ENCODE results near the gene MICU1.

The MICU1 gene

DNA sequence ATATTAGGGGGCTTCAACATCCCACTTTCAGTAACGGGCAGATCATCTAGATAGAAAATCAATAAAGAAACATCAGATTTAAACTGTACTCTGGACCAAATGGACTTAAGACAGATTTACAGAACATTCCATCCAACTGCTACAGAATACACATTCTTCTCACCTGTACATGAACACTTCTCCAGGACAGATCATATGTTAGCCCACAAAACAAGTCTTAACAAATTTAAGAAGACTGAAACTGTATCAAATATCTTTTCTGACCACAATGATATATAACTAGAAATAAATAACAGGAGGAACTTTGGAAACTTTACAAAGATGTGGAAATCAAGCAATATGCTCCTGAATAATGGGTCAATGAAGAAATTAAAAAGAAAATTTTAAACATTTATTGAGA lies 86.7 kb downstream of the MICU1 start:
- H3F3A ChIP-seq (ENCODE audit: insufficient read depth): no peaks in the 10 kb centered on the region
- no peak overlapping the region for H3K9ac ChIP-seq (ENCODE audit: low read length)
- no peaks in the 10 kb centered on the region for H3K27me3 ChIP-seq (ENCODE audit: low read length)
- H3K27ac ChIP-seq (ENCODE audit: low read depth, low read length): no peak overlapping the region
- no peak overlapping the region for H2AFZ ChIP-seq (ENCODE audit: low read depth, low read length, severe bottlenecking)
- H3K79me2 ChIP-seq (ENCODE audit: insufficient read depth, low read length): no peaks in the 10 kb centered on the region
- no peak overlapping the region for H3K4me2 ChIP-seq (ENCODE audit: low read depth, low read length, poor library complexity, severe bottlenecking)
- no peaks in the 10 kb centered on the region for H4K20me1 ChIP-seq (ENCODE audit: low read depth, low read length)
- H3K9me3 ChIP-seq (ENCODE audit: insufficient read depth, low read length): peaks cover 15% of the 10 kb centered on the region; the same call in 1 of the 2 replicates
- no peaks in the 10 kb centered on the region for H3K36me3 ChIP-seq (ENCODE audit: low read length)
- H3K9me2 ChIP-seq (replicated peaks; ENCODE audit: insufficient read depth, low read length): no peaks in the 10 kb centered on the region
- TF ChIP-seq EZH2phosphoT487 (conservative IDR thresholded peaks at IDR 0.05; ENCODE audit: low read length): no peak
- TF ChIP-seq, protein P1, sequence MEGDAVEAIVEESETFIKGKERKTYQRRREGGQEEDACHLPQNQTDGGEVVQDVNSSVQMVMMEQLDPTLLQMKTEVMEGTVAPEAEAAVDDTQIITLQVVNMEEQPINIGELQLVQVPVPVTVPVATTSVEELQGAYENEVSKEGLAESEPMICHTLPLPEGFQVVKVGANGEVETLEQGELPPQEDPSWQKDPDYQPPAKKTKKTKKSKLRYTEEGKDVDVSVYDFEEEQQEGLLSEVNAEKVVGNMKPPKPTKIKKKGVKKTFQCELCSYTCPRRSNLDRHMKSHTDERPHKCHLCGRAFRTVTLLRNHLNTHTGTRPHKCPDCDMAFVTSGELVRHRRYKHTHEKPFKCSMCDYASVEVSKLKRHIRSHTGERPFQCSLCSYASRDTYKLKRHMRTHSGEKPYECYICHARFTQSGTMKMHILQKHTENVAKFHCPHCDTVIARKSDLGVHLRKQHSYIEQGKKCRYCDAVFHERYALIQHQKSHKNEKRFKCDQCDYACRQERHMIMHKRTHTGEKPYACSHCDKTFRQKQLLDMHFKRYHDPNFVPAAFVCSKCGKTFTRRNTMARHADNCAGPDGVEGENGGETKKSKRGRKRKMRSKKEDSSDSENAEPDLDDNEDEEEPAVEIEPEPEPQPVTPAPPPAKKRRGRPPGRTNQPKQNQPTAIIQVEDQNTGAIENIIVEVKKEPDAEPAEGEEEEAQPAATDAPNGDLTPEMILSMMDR (IDR thresholded peaks at IDR 0.05; ENCODE audit: insufficient read depth, low read length, poor library complexity, severe bottlenecking): no peak
- H3K4me3 ChIP-seq (ENCODE audit: insufficient read depth, low read length, poor library complexity, severe bottlenecking): no peak overlapping the region

DNA sequence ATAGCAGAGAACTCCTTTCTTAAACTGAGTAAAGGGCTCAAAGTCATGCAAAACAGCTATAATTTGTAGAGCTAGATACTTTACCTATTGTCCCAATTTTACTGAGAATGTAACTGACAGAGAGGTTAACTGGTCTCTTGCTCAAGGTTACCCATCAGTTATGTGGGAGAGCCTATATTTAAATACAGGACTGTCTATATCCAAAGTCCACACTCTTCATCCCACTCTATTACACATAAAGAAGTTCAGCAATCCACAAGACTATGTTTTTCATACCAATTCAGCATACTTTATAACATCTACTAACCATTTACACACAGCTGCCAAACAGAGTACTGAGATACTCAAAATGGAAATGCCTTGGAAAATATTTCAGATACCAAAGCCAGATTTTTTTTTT lies 100.2 kb downstream of the MICU1 start:
- Histone ChIP-seq H3K36me3 (ENCODE audit: low read length) (no peaks in the 10 kb centered on the region; the same call in 1 of the 2 replicates), H2AFZ (ENCODE audit: low read depth, low read length, severe bottlenecking) (no peak overlapping the region), H3K9me2 (replicated peaks; ENCODE audit: insufficient read depth, low read length) (no peaks in the 10 kb centered on the region), H3K9ac (ENCODE audit: low read length) (no peak overlapping the region), H3K4me3 (ENCODE audit: insufficient read depth, low read length, poor library complexity, severe bottlenecking) (no peak overlapping the region), H3K79me2 (ENCODE audit: insufficient read depth, low read length) (no peaks in the 10 kb centered on the region), H3K27ac (ENCODE audit: low read depth, low read length) (no peak overlapping the region), H3K4me2 (ENCODE audit: low read depth, low read length, poor library complexity, severe bottlenecking) (no peak overlapping the region), H3K27me3 (ENCODE audit: low read length) (no peaks in the 10 kb centered on the region), H3K9me3 (ENCODE audit: insufficient read depth, low read length) (no peaks in the 10 kb centered on the region), H4K20me1 (ENCODE audit: low read depth, low read length) (no peaks in the 10 kb centered on the region), H3F3A (ENCODE audit: insufficient read depth) (no peaks in the 10 kb centered on the region)
- TF ChIP-seq, protein P1 (IDR thresholded peaks at IDR 0.05; ENCODE audit: insufficient read depth, low read length, poor library complexity, severe bottlenecking): no peak

- Histone ChIP-seq H3K4me2 (ENCODE audit: low read depth, low read length, poor library complexity, severe bottlenecking) (no peak overlapping the region), H3K27ac (ENCODE audit: low read depth, low read length) (no peak overlapping the region), H3K4me3 (ENCODE audit: insufficient read depth, low read length, poor library complexity, severe bottlenecking) (no peak overlapping the region), H4K20me1 (ENCODE audit: low read depth, low read length) (no peaks in the 10 kb centered on the region), H3F3A (ENCODE audit: insufficient read depth) (no peaks in the 10 kb centered on the region), H3K9me2 (replicated peaks; ENCODE audit: insufficient read depth, low read length) (no peaks in the 10 kb centered on the region), H3K27me3 (ENCODE audit: low read length) (no peaks in the 10 kb centered on the region), H2AFZ (ENCODE audit: low read depth, low read length, severe bottlenecking) (no peak overlapping the region), H3K79me2 (ENCODE audit: insufficient read depth, low read length) (no peaks in the 10 kb centered on the region), H3K36me3 (ENCODE audit: low read length) (no peaks in the 10 kb centered on the region; the same call in 1 of the 2 replicates), H3K9ac (ENCODE audit: low read length) (no peak overlapping the region), H3K9me3 (ENCODE audit: insufficient read depth, low read length) (no peaks in the 10 kb centered on the region)
- TF ChIP-seq, protein P1 (IDR thresholded peaks at IDR 0.05; ENCODE audit: insufficient read depth, low read length, poor library complexity, severe bottlenecking): no peak
- TF ChIP-seq EZH2phosphoT487 (conservative IDR thresholded peaks at IDR 0.05; ENCODE audit: low read length): no peak
Observed at GRCh38 chr10:72525277-72525676, 100.6 kb downstream of the MICU1 start.

Data from SU-DHL-6 (cell line).